Ectodermal cell (in vitro differentiated cells): ENCODE data around the gene DDX10.

Source experiments
- H3K27ac ChIP-seq: 2 replicates; pipeline ENCODE4 v1.7.0; 2013; ENCODE audit warnings: mild to moderate bottlenecking, low read depth, low read length; ENCODE audit not compliant: insufficient read depth, poor library complexity, severe bottlenecking
- H3K27me3 ChIP-seq: 2 replicates; pipeline ENCODE4 v1.7.0; 2013; ENCODE audit warnings: mild to moderate bottlenecking, low read length; ENCODE audit not compliant: insufficient read depth, control insufficient read depth, poor library complexity, severe bottlenecking
- H3K36me3 ChIP-seq: one replicate; pipeline ENCODE4 v1.7.0; 2013; ENCODE audit warnings: low read length; ENCODE audit not compliant: control insufficient read depth, insufficient read depth
- H3K4me1 ChIP-seq: one replicate; pipeline ENCODE4 v1.7.0; 2013; ENCODE audit warnings: low read length; ENCODE audit not compliant: control insufficient read depth, insufficient read depth
- H3K4me3 ChIP-seq: 2 replicates; pipeline ENCODE4 v1.7.0; 2013; ENCODE audit warnings: low read depth, low read length, control low read depth; ENCODE audit not compliant: insufficient read depth
- H3K9me3 ChIP-seq: 2 replicates; pipeline ENCODE4 v1.7.0; 2013; ENCODE audit warnings: mild to moderate bottlenecking, low read length, moderate library complexity; ENCODE audit not compliant: control insufficient read depth
- WGBS, 2 experiments: methylation state at CpG; one replicate each; pipeline ENCODE4 v1.1.7; 2013; ENCODE audit warnings: missing lambda C conversion rate in 2 of 2; 5-methylcytosine and 5-hydroxymethylcytosine counted together

Gene DDX10

GRCh38 chr11:108672786-108673185 lies 7.9 kb downstream of the DDX10 start:
- Histone ChIP-seq H3K36me3 (peaks cover 6% of the 10 kb centered on the region), H3K4me1 (no peaks in the 10 kb centered on the region), H3K27ac (no peak overlapping the region), H3K27me3 (no peaks in the 10 kb centered on the region), H3K4me3 (no peak overlapping the region), H3K9me3 (no peaks in the 10 kb centered on the region)

GRCh38 chr11:108679045-108679444 lies 14.2 kb downstream of the DDX10 start:
- Histone ChIP-seq H3K4me1 (no peaks in the 10 kb centered on the region), H3K36me3 (peaks cover 12% of the 10 kb centered on the region)
- WGBS, 2 experiments, result 95 to 100% methylated on average over 2 of the region's 2 CpGs

GRCh38 chr11:108680271-108680670 lies 15.4 kb downstream of the DDX10 start:
- H3K27ac ChIP-seq, result no peak overlapping the region
- H3K36me3 ChIP-seq, result peaks cover 12% of the 10 kb centered on the region
- H3K4me1 ChIP-seq, result no peaks in the 10 kb centered on the region
- H3K4me3 ChIP-seq, result no peak overlapping the region
- H3K27me3 ChIP-seq, result no peaks in the 10 kb centered on the region
- 78 to 100% methylated on average over 1 of the region's 1 CpG for WGBS, 2 experiments
- no peaks in the 10 kb centered on the region for H3K9me3 ChIP-seq

More at GRCh38 chr11:108679045-108679444, 14.2 kb downstream of the DDX10 start:
- H3K27me3 ChIP-seq, result no peaks in the 10 kb centered on the region
- H3K27ac ChIP-seq, result no peak overlapping the region
- no peaks in the 10 kb centered on the region for H3K9me3 ChIP-seq
- H3K4me3 ChIP-seq, result no peak overlapping the region

GRCh38 chr11:108685419-108686130 lies 20.7 kb downstream of the DDX10 start:
- 88 to 98% methylated on average over 5 to 7 of the region's 7 CpGs for WGBS, 2 experiments
- Histone ChIP-seq H3K4me3 (no peak overlapping the region), H3K36me3 (peaks cover 21% of the 10 kb centered on the region), H3K27me3 (no peaks in the 10 kb centered on the region), H3K4me1 (no peaks in the 10 kb centered on the region), H3K27ac (no peak overlapping the region), H3K9me3 (no peaks in the 10 kb centered on the region)

GRCh38 chr11:108693852-108694251 lies 29.0 kb downstream of the DDX10 start:
- no peak overlapping the region for H3K27ac ChIP-seq
- no peaks in the 10 kb centered on the region for H3K4me1 ChIP-seq
- H3K4me3 ChIP-seq, result no peak overlapping the region
- H3K36me3 ChIP-seq, result peaks cover 10% of the 10 kb centered on the region
- no peaks in the 10 kb centered on the region for H3K9me3 ChIP-seq
- H3K27me3 ChIP-seq, result no peaks in the 10 kb centered on the region
- 92 to 94% methylated on average over 1 to 2 of the region's 2 CpGs for WGBS, 2 experiments

GRCh38 chr11:108694846-108695245 lies 30.0 kb downstream of the DDX10 start:
- Histone ChIP-seq H3K9me3 (no peaks in the 10 kb centered on the region), H3K27me3 (no peaks in the 10 kb centered on the region), H3K4me3 (no peak overlapping the region), H3K36me3 (peaks cover 8% of the 10 kb centered on the region), H3K4me1 (no peaks in the 10 kb centered on the region), H3K27ac (no peak overlapping the region)
- 82 to 100% methylated on average over 1 of the region's 1 CpG for WGBS, 2 experiments

GRCh38 chr11:108697872-108698473 lies 33.1 kb downstream of the DDX10 start:
- Histone ChIP-seq H3K27ac (no peak overlapping the region), H3K9me3 (no peaks in the 10 kb centered on the region), H3K27me3 (no peaks in the 10 kb centered on the region), H3K4me3 (no peak overlapping the region), H3K4me1 (no peaks in the 10 kb centered on the region), H3K36me3 (no peaks in the 10 kb centered on the region)
- 89% methylated on average over 3 of the region's 3 CpGs for WGBS, 2 experiments

- WGBS, 2 experiments, result 87 to 88% methylated on average over 4 of the region's 4 CpGs
- Histone ChIP-seq H3K36me3 (no peaks in the 10 kb centered on the region), H3K27ac (no peak overlapping the region), H3K27me3 (no peaks in the 10 kb centered on the region), H3K9me3 (no peaks in the 10 kb centered on the region), H3K4me3 (no peak overlapping the region), H3K4me1 (no peaks in the 10 kb centered on the region)
These were observed 34.2 kb downstream of the DDX10 start for GRCh38 chr11:108698844-108699642.

GRCh38 chr11:108703916-108704315 lies 39.0 kb downstream of the DDX10 start:
- no peaks in the 10 kb centered on the region for H3K27me3 ChIP-seq
- no peaks in the 10 kb centered on the region for H3K4me1 ChIP-seq
- H3K36me3 ChIP-seq, result peaks cover 22% of the 10 kb centered on the region
- no peak overlapping the region for H3K27ac ChIP-seq
- H3K4me3 ChIP-seq, result no peak overlapping the region
- H3K9me3 ChIP-seq, result no peaks in the 10 kb centered on the region

- WGBS, 2 experiments, result 83 to 100% methylated on average over 2 of the region's 2 CpGs
These were observed 40.2 kb downstream of the DDX10 start for GRCh38 chr11:108705061-108705460.

More at GRCh38 chr11:108705061-108705460, 40.2 kb downstream of the DDX10 start:
- Histone ChIP-seq H3K9me3 (no peaks in the 10 kb centered on the region), H3K36me3 (peaks cover 25% of the 10 kb centered on the region), H3K4me3 (no peak overlapping the region), H3K27me3 (no peaks in the 10 kb centered on the region), H3K27ac (no peak overlapping the region), H3K4me1 (no peaks in the 10 kb centered on the region)
